GM12878 (cell line): Measurements from ENCODE around the gene PRRC2B. TPM values are rescaled to one million over a fixed set of nuclear protein-coding genes. Genes with fewer than 3 reads are reported as not detected.

Experiments used
- ATAC-seq: fragments of 200-7000 bp; cut with Tn5 transposase; 3 replicates; pipeline ENCODE4 v1.9.1; 2020; ENCODE audit warnings: mild to moderate bottlenecking, moderate library complexity
- BruUV-seq: library from RNA; stranded (reverse); fragments of 400-500 nt; replicated peaks from 2 replicates; lab custom pipeline; 2021; lab: Mats Ljungman, UMichigan
- CTCF ChIA-PET: fragments of 300-600 bp; sonication (Branson Sonifier 250); formaldehyde crosslinking; extraction: SDS; loops from one replicate; lab custom pipeline; 2021; ENCODE audit warnings: inconsistent platforms; lab: Yijun Ruan, JAX
- POLR2A ChIA-PET: fragments of 350-600 bp; formaldehyde crosslinking; extraction: SDS; loops from one replicate; lab custom pipeline; 2021; ENCODE audit warnings: inconsistent platforms; lab: Charles Lee
- RAD21 ChIA-PET: fragments of 300-600 bp; sonication (Branson Sonifier 250); formaldehyde crosslinking; loops from one replicate; lab custom pipeline; 2023; ENCODE audit warnings: antibody characterized with exemption; ENCODE audit not compliant: unreplicated experiment; lab: Charles Lee
- SMC1A ChIA-PET: fragments of 300-600 bp; sonication (Branson Sonifier 250); formaldehyde crosslinking; loops from one replicate; lab custom pipeline; 2023; ENCODE audit not compliant: unreplicated experiment, uncharacterized antibody; lab: Charles Lee
- DNase-seq: peaks from one replicate; pipeline ENCODE4 v3.0.0-alpha.2; 2011; ENCODE audit warnings: low read depth, low spot score
- FAIRE-seq: peaks from 3 replicates; lab custom pipeline; 2011; peaks lifted over from hg19 to GRCh38; lab: Jason Lieb, UNC
- H2AFZ ChIP-seq: 2 replicates; pipeline ENCODE4 v1.6.0; 2011; ENCODE audit warnings: low read depth, low read length, control low read depth; ENCODE audit not compliant: control insufficient read depth
- H3K27ac ChIP-seq: 2 replicates; pipeline ENCODE4 v1.5.1; 2011; ENCODE audit warnings: control low read depth; ENCODE audit not compliant: control insufficient read depth, insufficient read depth
- H3K27me3 ChIP-seq, 2 experiments: replicated peaks in 1 of 2; 2 replicates each; pipeline versions ENCODE4 v1.6.0 to v1.6.1; 2011; ENCODE audit warnings: low read length in 1 of 2; ENCODE audit not compliant: control insufficient read depth in 2 of 2, insufficient read depth in 2 of 2
- H3K36me3 ChIP-seq, 2 experiments: 2 replicates each; pipeline ENCODE4 v1.5.1; 2011; ENCODE audit warnings: low read length in 1 of 2; ENCODE audit not compliant: control insufficient read depth in 2 of 2, insufficient read depth in 2 of 2
- H3K4me1 ChIP-seq: 2 replicates; pipeline ENCODE4 v1.6.1; 2011; ENCODE audit warnings: mild to moderate bottlenecking, low read length, moderate library complexity, mixed read lengths; ENCODE audit not compliant: control insufficient read depth, insufficient read depth
- H3K4me2 ChIP-seq: 2 replicates; pipeline ENCODE4 v1.6.0; 2011; ENCODE audit warnings: control low read depth; ENCODE audit not compliant: control insufficient read depth, insufficient read depth
- H3K4me3 ChIP-seq: fragments of 200-600 bp; sonication (generic); 2 replicates; pipeline ENCODE4 v1.5.1; 2016
- H3K79me2 ChIP-seq: 2 replicates; pipeline ENCODE4 v1.6.0; 2011; ENCODE audit warnings: low read length; ENCODE audit not compliant: control insufficient read depth, insufficient read depth
- H3K9ac ChIP-seq: 2 replicates; pipeline ENCODE4 v1.8.0; 2011; ENCODE audit warnings: low read length, control low read depth, mixed read lengths; ENCODE audit not compliant: control insufficient read depth, insufficient read depth
- H3K9me3 ChIP-seq: replicated peaks from 3 replicates; pipeline ENCODE4 v1.5.1; 2011; ENCODE audit warnings: mild to moderate bottlenecking, low read length; ENCODE audit not compliant: control insufficient read depth, insufficient read depth
- H4K20me1 ChIP-seq: 2 replicates; pipeline ENCODE4 v1.6.0; 2011; ENCODE audit not compliant: control insufficient read depth, insufficient read depth
- ATF2 ChIP-seq: IDR thresholded peaks from 2 replicates; pipeline ENCODE4 v1.6.1; 2012; ENCODE audit warnings: low read length, inconsistent platforms
- CHD2 ChIP-seq: IDR thresholded peaks from 2 replicates; pipeline ENCODE4 v1.6.1; 2011; ENCODE audit warnings: low read depth, low read length, improper control_type of control experiment, borderline replicate concordance
- HCFC1 ChIP-seq: fragments of 150-350 bp; IDR thresholded peaks from 2 replicates; pipeline ENCODE4 v1.6.1; 2014; ENCODE audit warnings: low read length
- HDGF ChIP-seq: fragments of 450-650 bp; IDR thresholded peaks from 2 replicates; pipeline ENCODE4 v1.6.1; 2016; ENCODE audit warnings: antibody characterized with exemption
- MLLT1 ChIP-seq: fragments of 450-650 bp; IDR thresholded peaks from 2 replicates; pipeline ENCODE4 v1.6.1; 2016; ENCODE audit warnings: mild to moderate bottlenecking
- MYB ChIP-seq: fragments of 150-350 bp; IDR thresholded peaks from 2 replicates; pipeline ENCODE4 v1.6.1; 2014; ENCODE audit warnings: mild to moderate bottlenecking, low read depth, low read length, borderline replicate concordance
- PKNOX1 ChIP-seq: fragments of 450-650 bp; IDR thresholded peaks from 2 replicates; pipeline ENCODE4 v1.6.1; 2016; ENCODE audit warnings: mild to moderate bottlenecking
- SMC3 ChIP-seq: IDR thresholded peaks from 2 replicates; pipeline ENCODE4 v1.6.1; 2011; ENCODE audit warnings: low read length, improper control_type of control experiment, borderline replicate concordance
- USF1 ChIP-seq: IDR thresholded peaks from 2 replicates; pipeline ENCODE4 v1.6.1; 2011; ENCODE audit warnings: borderline replicate concordance, low read depth, mild to moderate bottlenecking, moderate library complexity, mixed read lengths, low read length; ENCODE audit not compliant: insufficient read depth; ENCODE audit errors: extremely low read length
- ZBTB11 ChIP-seq: fragments of 450-650 bp; formaldehyde crosslinking; IDR thresholded peaks from 2 replicates; pipeline ENCODE4 v1.5.0; 2022; ENCODE audit warnings: mild to moderate bottlenecking, missing genetic modification characterization
- ZNF24 ChIP-seq: fragments of 450-650 bp; IDR thresholded peaks from 2 replicates; pipeline ENCODE4 v1.6.1; 2017; ENCODE audit warnings: antibody characterized with exemption, mild to moderate bottlenecking
- WGBS: methylation state at CpG from one replicate; pipeline ENCODE4 v1.1.6; 2016; ENCODE audit warnings: low lambda C conversion rate; ENCODE audit not compliant: insufficient replicate concordance, insufficient coverage; ENCODE audit errors: missing lambda C conversion rate; 5-methylcytosine and 5-hydroxymethylcytosine counted together
- in situ Hi-C: fragments of 300-500 bp; cut with MboI; formaldehyde crosslinking; loops from 9 replicates; pipeline ENCODE4 v1.14.3; 2018; ENCODE audit warnings: mixed read lengths
- intact Hi-C: fragments of 100-400 bp; cut with micrococcal nuclease; formaldehyde crosslinking; loops from one replicate; pipeline ENCODE4 v1.14.2; 2022; ENCODE audit not compliant: unreplicated experiment
- polyA plus RNA-seq, 11 experiments: library from polyadenylated mRNA; depleted of rRNA in 4 of 11; unstranded in 6 of 11; stranded (reverse) in 5 of 11; fragments of >200 nt; fragmentation: Nextera tagmentation in 4 of 11; fragmentation: Illumina TruSeq in 1 of 11; extraction: Ambion mirVana in 4 of 11; extraction: Trizol in 1 of 11; gene quantifications; 1 replicate in 1 of 11; 2 replicates in 10 of 11; pipeline versions ENCODE4 v1.2.1 to v1.2.3, GENCODE V29; 2011 to 2016; ENCODE audit warnings: inconsistent platforms in 2 of 11, missing spikeins in 2 of 11, low read depth in 1 of 11
- total RNA-seq, 4 experiments: library from RNA; depleted of rRNA in 3 of 4; stranded (reverse); fragments of >200 nt in 3 of 4; fragmentation: Illumina TruSeq in 1 of 4; extraction: Trizol in 1 of 4; gene quantifications; 2 replicates each; pipeline versions ENCODE4 v1.2.1 to v1.2.3, GENCODE V29; 2013 to 2021

PRRC2B gene
- total and polyA plus RNA-seq, 10 of the 15 experiments (the other 5 are each of a cell fraction or from before 2014, with no cell fraction given) = 0.84 to 155 (median 28.7) TPM

GRCh38 chr9:131475111-131475955 lies 81.4 kb downstream of the PRRC2B start:
- intact Hi-C loops = no loop called here
- H3K79me2 ChIP-seq = no peaks in the 10 kb centered on the region
- no peak for ATAC-seq
- RAD21 ChIA-PET = no interaction called here
- no TSS peak for BruUV-seq
- H3K36me3 ChIP-seq = peaks cover 42 to 72% of the 10 kb centered on the region in 2 experiments
- POLR2A ChIA-PET = no interaction called here
- H3K4me2 ChIP-seq = no peak overlapping the region
- SMC1A ChIA-PET = no interaction called here
- in situ Hi-C loops = no loop called here
- FAIRE-seq = no peak
- H3K4me1 ChIP-seq = no peaks in the 10 kb centered on the region
- no peaks in the 10 kb centered on the region for H3K9me3 ChIP-seq
- no peak for DNase-seq
- WGBS = 98% methylated on average over 46 of the region's 46 CpGs
- H3K27ac ChIP-seq = no peak overlapping the region
- no peak overlapping the region for H3K4me3 ChIP-seq
- no peak overlapping the region for H2AFZ ChIP-seq
- CTCF ChIA-PET = interaction anchor here (1.2 to 2.1 kb wide), 3 partner anchors 77 to 202 kb away, joined by 3 to 8 read pairs (median 3); no protein-coding TSS in a partner anchor
- H3K27me3 ChIP-seq = no peaks in the 10 kb centered on the region
- no peak overlapping the region for H3K9ac ChIP-seq
- TF ChIP-seq USF1 (no peak), MLLT1 (no peak), HDGF (no peak), ZNF24 (no peak), PKNOX1 (no peak), ATF2 (no peak), ZBTB11 (CRISPR knock-in tag) (no peak), MYB (no peak), SMC3 (no peak), CHD2 (no peak), HCFC1 (no peak)
- TF ChIP-seq, all 136 proteins: peak for 0
- no peaks in the 10 kb centered on the region; the same call in 1 of the 2 replicates for H4K20me1 ChIP-seq
